CD8-positive, alpha-beta memory T cell (primary cell): Measurements from ENCODE around the gene SCN2B. TPM values are rescaled to one million over a fixed set of nuclear protein-coding genes. Genes with fewer than 3 reads are reported as not detected.

Experiments used
- CTCF ChIA-PET: fragments of 350-600 bp; sonication (Branson Sonifier 250); formaldehyde crosslinking; loops from one replicate; lab custom pipeline; 2021; ENCODE audit warnings: antibody characterized with exemption; lab: Charles Lee
- POLR2A ChIA-PET: fragments of 350-600 bp; sonication (Branson Sonifier 250); formaldehyde crosslinking; loops from one replicate; lab custom pipeline; 2021; ENCODE audit warnings: antibody characterized with exemption; lab: Charles Lee
- DNase-seq, 5 donors: peaks; one replicate each; pipeline versions ENCODE4 v3.0.0 to v3.0.0-alpha.2; 2020 to 2022; ENCODE audit warnings: mixed read lengths in 1 of 5
- H3K27ac ChIP-seq: one replicate; pipeline ENCODE4 v1.7.0; 2013; ENCODE audit warnings: low read depth, mild to moderate bottlenecking, low read length, moderate library complexity
- H3K27me3 ChIP-seq: 2 replicates; pipeline ENCODE4 v1.7.0; 2013; ENCODE audit warnings: low read length, mild to moderate bottlenecking; ENCODE audit not compliant: insufficient read depth, poor library complexity, severe bottlenecking
- H3K36me3 ChIP-seq: 2 replicates; pipeline ENCODE4 v1.7.0; 2013; ENCODE audit warnings: mild to moderate bottlenecking, low read length, moderate library complexity; ENCODE audit not compliant: insufficient read depth
- H3K4me1 ChIP-seq: 2 replicates; pipeline ENCODE4 v1.7.0; 2013; ENCODE audit warnings: mild to moderate bottlenecking, low read length, moderate library complexity; ENCODE audit not compliant: insufficient read depth
- H3K4me3 ChIP-seq: 2 replicates; pipeline ENCODE4 v1.7.0; 2013; ENCODE audit warnings: mild to moderate bottlenecking, low read length
- H3K9me3 ChIP-seq: 2 replicates; pipeline ENCODE4 v1.7.0; 2013; ENCODE audit warnings: mild to moderate bottlenecking, low read length
- H3K27ac Mint-ChIP-seq, 8 donors: one replicate each; pipeline ENCODE4 v1.8.0; 2020 to 2021; ENCODE audit warnings: mixed read lengths in 8 of 8, mild to moderate bottlenecking in 6 of 8, inconsistent platforms in 3 of 8, moderate library complexity in 3 of 8
- H3K27me3 Mint-ChIP-seq, 2 donors: one replicate each; pipeline ENCODE4 v1.8.0; 2020 to 2021; ENCODE audit warnings: mixed read lengths in 2 of 2, mild to moderate bottlenecking in 1 of 2, moderate library complexity in 1 of 2
- H3K36me3 Mint-ChIP-seq, 3 donors: one replicate each; pipeline ENCODE4 v1.8.0; 2020 to 2021; ENCODE audit warnings: mixed read lengths in 3 of 3, inconsistent platforms in 1 of 3, mild to moderate bottlenecking in 1 of 3
- H3K4me1 Mint-ChIP-seq, 3 donors: one replicate each; pipeline ENCODE4 v1.8.0; 2020 to 2021; ENCODE audit warnings: mixed read lengths in 3 of 3, inconsistent platforms in 1 of 3, mild to moderate bottlenecking in 1 of 3
- H3K4me3 Mint-ChIP-seq, 7 donors: one replicate each; pipeline ENCODE4 v1.8.0; 2020 to 2021; ENCODE audit warnings: mixed read lengths in 7 of 7, mild to moderate bottlenecking in 6 of 7, moderate library complexity in 4 of 7, inconsistent platforms in 2 of 7
- H3K9me3 Mint-ChIP-seq, 5 donors: one replicate each; pipeline ENCODE4 v1.8.0; 2020 to 2022; ENCODE audit warnings: mixed read lengths in 5 of 5, mild to moderate bottlenecking in 3 of 5, moderate library complexity in 2 of 5, inconsistent platforms in 1 of 5
- polyA plus RNA-seq: library from polyadenylated mRNA; unstranded; fragments of 300-500 nt; fragmentation: Illumina TruSeq; gene quantifications from one replicate; pipeline ENCODE4 v1.2.3, GENCODE V29; 2021
- total RNA-seq, 2 experiments: library from RNA; stranded (reverse); gene quantifications; one replicate each; pipeline ENCODE4 v1.2.3, GENCODE V29; 2021

Gene SCN2B
- total and polyA plus RNA-seq, 3 experiments from 2014 or later, result not detected

GRCh38 chr11:118219732-118220131, 43.3 kb upstream of the SCN2B start:
- Histone ChIP-seq H3K36me3 (no peaks in the 10 kb centered on the region), H3K9me3 (no peaks in the 10 kb centered on the region), H3K4me3 (no peak overlapping the region), H3K27me3 (no peaks in the 10 kb centered on the region), H3K27ac (no peak overlapping the region), H3K4me1 (peaks cover 86% of the 10 kb centered on the region)
- ChIA-PET CTCF (interaction anchor here (0.7 to 2.0 kb wide), 5 partner anchors 17 to 85 kb away, joined by 3 to 6 read pairs (median 3); partner anchors contain the start of gene CD3E), POLR2A (interaction anchor here (1.1 to 2.2 kb wide), 3 partner anchors 11 to 21 kb away, joined by 3 to 8 read pairs (median 6); no protein-coding TSS in a partner anchor)
- H3K4me3 Mint-ChIP-seq, result peak overlapping the region; percentile 69 to 94 (median 90)
- H3K9me3 Mint-ChIP-seq, result no peaks in the 10 kb centered on the region
- H3K27me3 Mint-ChIP-seq, result no peaks in the 10 kb centered on the region
- DNase-seq, result no peak
- H3K36me3 Mint-ChIP-seq, result peaks cover 0 to 56% (median 0%) of the 10 kb centered on the region in 3 donors
- peak overlapping the region in 7 of 8 donors; percentile 70 to 98 (median 95) for H3K27ac Mint-ChIP-seq
- H3K4me1 Mint-ChIP-seq, result peaks cover 0 to 92% (median 88%) of the 10 kb centered on the region in 3 donors

GRCh38 chr11:118219244-118219643, 42.8 kb upstream of the SCN2B start:
- Histone ChIP-seq H3K36me3 (no peaks in the 10 kb centered on the region), H3K4me3 (no peak overlapping the region), H3K9me3 (no peaks in the 10 kb centered on the region), H3K27ac (no peak overlapping the region), H3K4me1 (peaks cover 91% of the 10 kb centered on the region), H3K27me3 (no peaks in the 10 kb centered on the region)
- H3K27me3 Mint-ChIP-seq, result no peaks in the 10 kb centered on the region
- ChIA-PET CTCF (interaction anchor here (0.7 to 3.4 kb wide), 7 partner anchors 17 to 85 kb away, joined by 3 to 16 read pairs (median 4); partner anchors contain the start of gene CD3E), POLR2A (interaction anchor here (2.2 kb wide), 1 partner anchor 17 kb away, joined by 8 read pairs; no protein-coding TSS in a partner anchor)
- peak overlapping the region; percentile 69 to 94 (median 90) for H3K4me3 Mint-ChIP-seq
- peaks cover 0 to 97% (median 90%) of the 10 kb centered on the region in 3 donors for H3K4me1 Mint-ChIP-seq
- peaks cover 0 to 54% (median 0%) of the 10 kb centered on the region in 3 donors for H3K36me3 Mint-ChIP-seq
- no peaks in the 10 kb centered on the region for H3K9me3 Mint-ChIP-seq
- no peak for DNase-seq
- peak overlapping the region in 7 of 8 donors; percentile 70 to 98 (median 95) for H3K27ac Mint-ChIP-seq

- H3K27me3 ChIP-seq, result no peaks in the 10 kb centered on the region
- Mint-ChIP-seq H3K9me3 (no peaks in the 10 kb centered on the region), H3K4me3 (peak overlapping the region; percentile 84 to 94 (median 90)), H3K4me1 (peaks cover 0 to 100% (median 95%) of the 10 kb centered on the region in 3 donors), H3K27ac (peak overlapping the region in 7 of 8 donors; percentile 76 to 98 (median 95)), H3K27me3 (no peaks in the 10 kb centered on the region), H3K36me3 (peaks cover 5 to 58% (median 11%) of the 10 kb centered on the region in 3 donors)
- ChIA-PET CTCF (interaction anchor here (1.2 to 7.9 kb wide), 4 partner anchors 10 to 23 kb away, joined by 3 to 46 read pairs (median 10); no protein-coding TSS in a partner anchor), POLR2A (interaction anchor here (0.9 to 2.5 kb wide), 2 partner anchors 15 to 142 kb away, joined by 3 to 9 read pairs; partner anchors contain the start of gene UBE4A)
- DNase-seq, result no peak
- H3K27ac ChIP-seq, result no peak overlapping the region
- H3K4me1 ChIP-seq, result peaks cover 99% of the 10 kb centered on the region
- no peaks in the 10 kb centered on the region for H3K9me3 ChIP-seq
- H3K36me3 ChIP-seq, result peaks cover under 1% of the 10 kb centered on the region
- H3K4me3 ChIP-seq, result peak overlapping the region; percentile 44
These were observed 41.1 kb upstream of the SCN2B start for GRCh38 chr11:118217575-118217974.

- no peaks in the 10 kb centered on the region for H3K27me3 ChIP-seq
- Mint-ChIP-seq H3K4me1 (peaks cover 0 to 100% (median 92%) of the 10 kb centered on the region in 3 donors), H3K27ac (peak overlapping the region in 7 of 8 donors; percentile 76 to 98 (median 95)), H3K27me3 (no peaks in the 10 kb centered on the region), H3K36me3 (peaks cover 12 to 62% (median 18%) of the 10 kb centered on the region in 3 donors), H3K4me3 (peak overlapping the region; percentile 84 to 94 (median 90)), H3K9me3 (no peaks in the 10 kb centered on the region)
- peak in 3 of 5 donors; percentile 34 to 67 (median 44) for DNase-seq
- peaks cover 8% of the 10 kb centered on the region for H3K36me3 ChIP-seq
- H3K4me3 ChIP-seq, result peak overlapping the region; percentile 44
- H3K27ac ChIP-seq, result peak overlapping the region; percentile 10
- POLR2A ChIA-PET, result interaction anchor here (1.0 to 2.5 kb wide), 4 partner anchors 11 to 142 kb away, joined by 3 to 9 read pairs (median 5); partner anchors contain the start of gene UBE4A
- no peaks in the 10 kb centered on the region for H3K9me3 ChIP-seq
- CTCF ChIA-PET, result interaction anchor here (0.9 to 7.9 kb wide), 9 partner anchors 8 to 134 kb away, joined by 3 to 46 read pairs (median 4); partner anchors contain the start of genes JAML and MPZL3
- H3K4me1 ChIP-seq, result peaks cover 97% of the 10 kb centered on the region
These were observed 40.4 kb upstream of the SCN2B start for GRCh38 chr11:118216621-118217481.

- peaks cover 0 to 100% (median 82%) of the 10 kb centered on the region in 3 donors for H3K4me1 Mint-ChIP-seq
- H3K36me3 Mint-ChIP-seq, result peaks cover 15 to 65% (median 24%) of the 10 kb centered on the region in 3 donors
- peak overlapping the region in 7 of 8 donors; percentile 76 to 98 (median 95) for H3K27ac Mint-ChIP-seq
- no peaks in the 10 kb centered on the region for H3K9me3 Mint-ChIP-seq
- H3K4me1 ChIP-seq, result peaks cover 87% of the 10 kb centered on the region
- no peak for DNase-seq
- H3K27ac ChIP-seq, result peak overlapping the region; percentile 17
- ChIA-PET CTCF (interaction anchor here (1.0 to 7.9 kb wide), 10 partner anchors 9 to 76 kb away, joined by 3 to 46 read pairs (median 4); partner anchors contain the start of genes JAML and MPZL3), POLR2A (interaction anchor here (0.7 to 2.5 kb wide), 6 partner anchors 11 to 1199 kb away, joined by 3 to 9 read pairs (median 4); partner anchors contain the start of genes CD3D and UBE4A)
- peaks cover 13% of the 10 kb centered on the region for H3K36me3 ChIP-seq
- peak overlapping the region; percentile 84 to 94 (median 90) for H3K4me3 Mint-ChIP-seq
- no peaks in the 10 kb centered on the region for H3K9me3 ChIP-seq
- H3K27me3 Mint-ChIP-seq, result peaks cover 0 to 1% of the 10 kb centered on the region in 2 donors
- no peak overlapping the region for H3K4me3 ChIP-seq
- H3K27me3 ChIP-seq, result no peaks in the 10 kb centered on the region
These were observed 39.3 kb upstream of the SCN2B start for GRCh38 chr11:118215765-118216164.

GRCh38 chr11:118215262-118215661, 38.8 kb upstream of the SCN2B start:
- Mint-ChIP-seq H3K4me1 (peaks cover 4 to 97% (median 81%) of the 10 kb centered on the region in 3 donors), H3K36me3 (peaks cover 15 to 67% (median 28%) of the 10 kb centered on the region in 3 donors), H3K27ac (peak overlapping the region in 7 of 8 donors; percentile 76 to 98 (median 95)), H3K27me3 (peaks cover 0 to 1% of the 10 kb centered on the region in 2 donors), H3K4me3 (peak overlapping the region; percentile 84 to 94 (median 90)), H3K9me3 (no peaks in the 10 kb centered on the region)
- ChIA-PET CTCF (interaction anchor here (0.8 to 7.9 kb wide), 9 partner anchors 9 to 76 kb away, joined by 3 to 46 read pairs (median 4); no protein-coding TSS in a partner anchor), POLR2A (interaction anchor here (0.8 to 2.5 kb wide), 2 partner anchors 12 to 13 kb away, joined by 3 to 9 read pairs; no protein-coding TSS in a partner anchor)
- Histone ChIP-seq H3K4me3 (no peak overlapping the region), H3K27ac (no peak overlapping the region), H3K9me3 (no peaks in the 10 kb centered on the region), H3K27me3 (no peaks in the 10 kb centered on the region), H3K36me3 (peaks cover 18% of the 10 kb centered on the region), H3K4me1 (peaks cover 82% of the 10 kb centered on the region)
- peak in 3 of 5 donors; percentile 26 to 53 (median 45) for DNase-seq
